GM04504 (cell line): ENCODE data around the gene TXNDC11.
A peak's percentile ranks its signal among the peaks of the same experiment; 100 is the strongest.

Experiments
- DNase-seq: peaks from one replicate; pipeline ENCODE4 v3.0.0-alpha.2; 2012; ENCODE audit warnings: low read depth

The TXNDC11 gene

GRCh38 chr16:11674001-11674817 is 68.4 kb downstream of the TXNDC11 start:
- no peak for DNase-seq

DNA sequence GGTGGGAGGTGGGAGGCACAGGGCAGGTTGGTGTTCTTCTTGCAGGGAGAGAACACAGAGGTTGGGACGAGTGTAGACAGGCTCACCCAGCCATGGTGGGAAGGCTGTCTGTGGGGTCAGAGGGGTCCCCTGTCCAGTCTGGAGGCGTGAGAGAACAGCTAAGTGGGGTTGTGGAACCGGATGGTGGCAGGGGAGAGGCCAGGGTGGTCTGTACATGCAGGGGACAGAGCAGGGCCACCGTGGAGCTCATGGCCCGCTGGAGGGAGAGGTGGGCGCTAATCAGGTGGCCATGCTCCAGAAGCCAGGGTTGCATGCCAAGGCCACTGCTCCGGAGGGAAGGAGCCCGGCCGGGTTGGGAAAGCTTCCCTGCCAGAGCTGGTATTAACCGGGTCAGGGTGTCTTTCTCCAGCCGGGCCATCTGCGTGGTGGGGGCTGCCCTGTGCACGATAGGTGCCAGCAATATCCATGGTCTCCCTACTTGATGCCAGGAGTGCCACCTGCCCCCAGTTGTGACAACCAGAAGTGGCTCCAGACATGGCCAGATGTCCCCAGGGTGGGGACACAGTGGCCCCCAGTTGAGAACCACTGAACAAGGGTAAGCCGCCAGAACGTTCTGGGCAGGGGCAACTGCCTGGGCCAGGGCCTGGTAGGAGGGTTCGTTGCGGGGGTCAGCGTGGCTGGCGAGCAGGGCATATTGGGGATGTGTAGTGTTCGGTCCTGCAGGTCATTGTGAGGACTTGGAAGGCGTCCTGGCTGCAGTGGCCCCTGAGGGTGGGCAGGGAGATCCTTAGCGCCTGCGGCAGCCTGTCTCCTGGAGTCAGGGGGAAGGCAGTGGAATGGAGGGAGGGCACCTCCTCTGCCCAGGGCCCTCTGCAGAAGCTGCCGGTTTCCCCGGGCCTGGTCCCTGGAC is 69.3 kb downstream of the TXNDC11 start:
- no peak for DNase-seq

DNA sequence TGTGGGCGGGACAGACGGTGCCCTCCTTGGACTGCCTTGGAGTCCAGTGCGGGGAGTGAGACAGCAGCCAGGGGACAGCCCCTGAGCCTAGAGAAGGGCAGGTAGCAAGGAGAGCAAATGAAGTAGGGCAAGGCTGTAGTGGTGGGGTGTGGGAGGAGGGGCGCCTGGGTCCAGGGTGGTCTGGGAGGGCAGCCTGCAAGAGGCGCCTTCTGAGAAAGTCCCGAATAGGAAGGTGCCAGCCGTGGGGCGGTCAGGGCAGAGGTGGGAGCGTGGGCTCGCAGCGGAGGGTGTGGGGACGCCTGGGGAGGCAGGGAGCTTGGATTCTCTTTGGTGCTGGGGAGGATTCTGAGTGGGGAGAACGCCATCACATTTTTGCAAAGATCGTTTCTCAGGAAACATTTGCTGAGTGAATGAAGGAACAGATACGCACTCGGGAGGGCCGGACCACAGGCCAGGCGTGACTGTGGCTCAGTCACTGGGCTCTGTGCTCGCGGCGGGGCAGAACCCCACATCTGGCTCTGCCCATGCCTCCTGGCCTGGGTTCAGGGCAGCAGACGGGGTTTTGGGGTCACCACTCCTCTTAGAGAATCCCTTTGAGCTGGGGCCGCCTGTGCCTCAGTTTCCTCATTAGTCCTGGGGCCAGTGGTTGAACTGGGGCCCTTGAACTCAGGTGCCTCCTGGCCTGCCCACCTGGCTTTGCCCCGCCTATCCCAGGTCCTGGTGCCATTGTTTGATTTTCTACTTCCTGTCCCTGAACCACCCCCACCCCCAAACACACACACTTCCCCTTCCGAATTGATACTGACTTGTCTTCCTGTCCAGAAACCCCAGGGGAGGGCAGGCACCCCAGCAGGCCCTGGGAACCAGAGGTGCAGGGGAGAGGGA is 70.2 kb downstream of the TXNDC11 start:
- no peak for DNase-seq

DNA sequence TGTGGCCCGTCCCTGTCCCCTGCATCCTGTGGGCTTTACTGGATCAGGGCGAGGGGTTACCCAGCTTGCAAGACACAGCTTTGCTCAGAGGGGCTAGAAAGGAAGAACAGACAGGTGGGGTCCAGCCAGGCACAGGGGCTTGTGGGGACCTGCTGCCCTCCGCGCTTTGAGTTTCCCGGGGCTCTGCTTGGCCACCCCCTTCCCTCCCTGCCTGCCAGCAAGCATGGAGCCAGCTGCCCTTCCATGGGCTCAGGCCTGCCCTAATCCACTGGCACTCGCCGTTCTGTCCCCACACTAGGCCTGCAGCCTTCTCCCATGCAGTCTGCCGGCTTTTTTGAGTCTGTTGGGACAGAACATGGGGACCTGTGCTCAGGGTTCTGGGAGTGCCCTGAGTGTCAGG is 71.0 kb downstream of the TXNDC11 start:
- no peak for DNase-seq

- no peak for DNase-seq
Measured at GRCh38 chr16:11671271-11671670, 71.4 kb downstream of the TXNDC11 start.

GRCh38 chr16:11670171-11671131 is 72.2 kb downstream of the TXNDC11 start:
- DNase-seq, result no peak

DNA sequence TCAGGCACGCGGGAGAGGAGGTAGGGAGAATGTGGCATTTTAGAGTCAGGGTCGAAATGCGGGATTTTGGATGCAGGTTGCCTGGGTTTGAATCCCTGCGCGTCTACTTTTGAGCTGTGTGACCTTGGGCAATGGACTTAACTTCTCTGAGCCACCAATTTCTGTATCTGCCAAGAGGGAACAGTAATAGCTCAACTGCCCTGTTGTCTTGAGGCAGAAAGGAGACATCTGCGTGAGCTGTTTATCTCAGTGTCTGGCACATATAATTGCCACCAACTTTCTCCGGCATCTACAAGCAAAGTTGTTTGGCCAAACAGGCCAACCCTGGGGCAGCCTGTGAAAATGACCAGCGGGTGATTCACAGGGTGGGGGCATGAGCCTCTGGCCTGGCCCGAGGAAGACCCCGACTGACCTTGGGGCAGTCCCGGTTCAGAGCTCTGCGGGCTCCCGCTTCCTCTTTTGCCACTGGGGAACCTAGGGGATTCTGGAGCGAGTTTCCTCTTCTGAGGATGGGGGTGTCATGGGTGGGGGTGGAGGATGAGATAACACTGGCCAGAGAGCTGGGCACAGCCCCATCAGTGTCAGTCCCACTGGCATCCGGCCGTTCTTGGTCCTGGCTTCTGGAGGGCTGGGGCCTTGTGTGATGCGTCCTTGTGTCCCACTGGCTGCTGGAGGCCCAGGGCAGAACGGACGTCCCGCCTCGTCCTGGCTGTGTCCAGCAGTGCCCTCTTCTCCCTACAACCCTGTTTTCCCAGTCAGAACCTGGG is 73.1 kb downstream of the TXNDC11 start:
- no peak for DNase-seq

- no peak for DNase-seq
Measured at GRCh38 chr16:11668623-11669379, 73.9 kb downstream of the TXNDC11 start.

DNA sequence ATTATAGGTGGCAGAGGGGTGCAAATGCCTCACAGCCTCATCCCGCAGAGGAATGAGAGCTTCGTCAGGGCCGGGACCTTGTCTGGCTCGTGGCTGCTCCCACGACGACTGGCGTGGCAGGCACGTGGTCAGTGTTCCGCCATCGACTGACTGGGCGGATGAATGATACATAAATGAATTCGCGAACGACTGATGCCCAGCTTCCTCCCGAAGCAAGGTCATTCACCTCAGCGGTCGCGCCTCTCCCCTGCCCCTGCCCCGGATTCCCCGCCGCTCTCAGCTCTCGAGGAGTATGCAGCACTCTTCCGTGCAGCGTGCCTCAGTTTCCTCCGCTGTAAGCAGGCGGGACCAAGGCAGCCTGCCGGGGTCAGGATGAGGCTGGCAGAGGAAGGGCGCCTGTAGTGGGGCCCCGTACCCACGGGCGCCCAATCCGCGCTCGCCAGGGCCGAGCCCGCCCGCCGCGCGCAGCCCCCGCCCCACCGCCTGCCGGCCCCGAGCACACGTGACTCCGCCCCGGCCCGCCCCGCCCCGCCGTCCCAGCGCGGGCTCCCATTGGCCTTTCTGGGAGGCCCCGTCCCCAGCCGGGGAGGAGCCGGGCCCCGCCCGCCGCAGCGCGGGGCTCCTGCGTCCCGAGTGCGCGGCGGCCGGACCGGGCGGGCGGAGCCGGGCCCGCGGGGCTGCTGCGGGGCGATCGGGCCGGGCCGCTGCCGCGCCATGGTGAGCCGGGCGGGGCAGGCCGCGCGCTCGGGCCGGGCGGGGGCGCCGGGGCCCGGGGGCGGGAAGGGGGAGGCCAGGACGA is 74.6 kb downstream of the TXNDC11 start, which contains the start of gene SNN:
TSS of gene SNN (plus strand) at position 632 of the 799 bp plus-strand sequence. CDS start 7,605 bp downstream, outside the sequence.
- DNase-seq, result peak; percentile 60

DNA sequence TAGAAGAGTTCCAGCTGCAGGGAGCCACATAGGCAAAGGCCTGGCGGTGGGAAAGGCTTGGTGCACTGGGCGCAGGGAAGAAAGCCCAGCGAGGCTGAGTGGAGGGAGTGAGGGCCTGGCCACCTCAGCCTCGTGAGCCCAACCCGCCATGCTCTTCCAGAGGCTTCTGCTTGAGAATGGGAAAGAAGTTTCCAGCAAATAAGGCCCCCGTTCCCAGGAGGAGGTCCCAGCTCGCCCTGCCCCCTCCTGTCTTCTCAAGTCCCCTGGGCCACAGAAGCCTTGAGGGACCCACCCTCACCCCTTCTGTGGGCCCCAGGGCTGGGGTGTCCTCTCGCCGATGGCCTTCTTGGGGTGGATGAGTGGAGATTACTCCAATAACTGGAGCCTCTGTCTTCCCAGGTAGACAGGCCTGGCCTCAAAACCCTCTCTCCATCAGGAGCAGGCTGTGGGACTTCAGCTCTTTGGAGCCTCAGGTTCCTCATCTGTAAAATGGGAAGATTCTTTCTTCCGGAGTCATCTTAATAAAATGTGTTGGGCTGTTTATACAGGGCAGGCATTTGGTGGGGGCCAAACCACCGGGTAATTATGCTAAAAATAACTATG is 75.3 kb downstream of the TXNDC11 start:
- DNase-seq, result no peak

DNA sequence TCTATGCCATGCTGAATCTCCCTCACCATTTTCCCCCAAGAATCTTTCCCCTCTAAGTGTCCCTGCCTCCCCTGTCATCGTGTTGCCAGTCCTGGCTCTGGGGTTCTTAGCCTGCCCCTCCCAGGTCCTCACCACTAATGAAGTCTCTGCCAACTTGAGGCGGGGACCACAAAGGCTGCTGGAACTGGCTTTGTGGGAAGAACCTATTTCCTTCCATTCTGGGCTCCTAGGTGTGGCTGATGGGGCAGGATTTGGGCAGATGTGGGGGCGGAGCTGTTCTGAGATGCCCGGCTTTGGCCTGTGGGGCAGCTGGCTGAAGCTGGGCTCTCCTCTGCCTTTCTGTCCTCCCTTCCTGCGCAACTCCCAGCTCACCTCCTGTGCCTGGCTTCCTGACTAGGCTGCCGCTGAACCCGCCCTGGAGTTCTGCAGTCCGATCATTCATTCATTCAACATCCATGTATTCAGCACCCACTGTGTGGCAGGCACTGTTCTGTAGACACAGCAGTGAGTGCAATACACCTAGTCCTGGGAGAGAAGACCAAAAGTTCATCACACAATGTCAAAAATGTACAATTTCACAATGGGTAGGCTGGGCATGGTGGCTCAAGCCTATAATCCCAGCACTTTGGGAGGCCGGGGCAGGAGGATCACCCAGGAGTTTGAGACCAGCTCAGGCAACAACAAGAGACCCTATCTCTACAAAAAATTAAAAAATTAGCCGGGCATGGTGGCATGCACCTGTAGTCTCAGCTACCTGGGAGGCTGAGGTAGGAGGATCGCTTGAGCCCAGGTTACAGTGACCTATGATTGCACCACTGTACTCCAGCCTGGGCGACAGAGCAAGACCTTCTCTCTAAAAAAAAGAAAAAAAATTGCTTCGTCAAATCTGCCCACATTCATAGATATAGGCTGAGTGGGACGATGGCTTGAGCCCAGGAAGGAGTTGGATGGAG is 76.3 kb downstream of the TXNDC11 start:
- no peak for DNase-seq

- no peak for DNase-seq
Measured at GRCh38 chr16:11665071-11665491, 77.6 kb downstream of the TXNDC11 start.

DNA sequence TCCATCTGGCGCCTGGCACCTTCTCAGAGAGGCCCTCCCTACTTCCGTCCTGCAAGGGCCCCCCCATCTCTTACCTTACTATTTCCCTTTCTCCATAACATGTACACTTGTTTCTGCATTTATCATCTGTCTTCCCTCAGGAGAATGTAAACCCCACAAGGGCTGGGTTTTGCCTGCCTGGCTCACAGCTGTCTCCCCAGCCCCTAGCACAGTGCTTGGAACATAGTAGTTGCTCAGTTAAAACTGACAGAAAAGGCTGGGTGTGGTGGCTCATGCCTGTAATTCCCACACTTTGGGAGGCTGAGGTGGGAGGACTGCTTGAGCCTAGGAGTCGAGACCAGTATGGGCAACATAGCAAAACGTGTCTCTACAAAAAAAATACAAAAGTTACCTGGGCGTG is 80.1 kb downstream of the TXNDC11 start:
- no peak for DNase-seq

GRCh38 chr16:11660565-11660964 is 82.1 kb downstream of the TXNDC11 start:
- no peak for DNase-seq

GRCh38 chr16:11658896-11659708 is 83.6 kb downstream of the TXNDC11 start:
- DNase-seq, result no peak

DNA sequence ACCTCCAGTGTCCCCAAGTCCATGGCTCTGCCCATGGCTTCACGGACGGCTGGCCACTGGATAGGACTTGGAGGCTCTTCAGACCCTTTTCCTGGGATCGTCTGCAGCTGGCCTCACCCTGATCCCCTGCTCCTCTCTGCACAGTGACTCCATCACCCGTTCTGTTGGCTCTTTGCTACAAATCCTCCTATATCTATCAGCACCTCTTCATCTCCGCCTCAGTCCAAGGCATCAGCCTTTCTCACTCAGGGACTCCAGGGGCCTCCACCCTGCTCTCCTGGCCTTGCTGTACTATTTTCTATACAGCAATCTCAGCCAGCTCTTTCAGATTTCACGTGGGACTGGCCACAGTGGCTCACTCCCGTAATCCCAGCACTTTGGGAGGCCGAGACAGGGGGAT is 85.1 kb downstream of the TXNDC11 start:
- no peak for DNase-seq
